Measurements from ENCODE around the gene FAM169A.

- TF ChIP-seq EZH2 (IDR thresholded peaks at IDR 0.05) (no peak), POLR2AphosphoS5 (IDR thresholded peaks at IDR 0.05; ENCODE audit: borderline replicate concordance, low read depth, low read length) (no peak), FOXP2 (optimal IDR thresholded peaks at IDR 0.05; ENCODE audit: control extremely low read depth, extremely low read length, insufficient read depth) (no peak)
Observed at GRCh38 chr5:74889523-74890105, 23.4 kb upstream of the FAM169A start.
